Measurements from ENCODE around the gene METTL23.
A peak's percentile ranks its signal among the peaks of the same experiment; 100 is the strongest.
"Not testable (repeated sequence)": the region's sequence is repeated elsewhere in the genome, so short reads cannot be mapped to it uniquely, and the experiment has no call there.

The METTL23 gene

DNA sequence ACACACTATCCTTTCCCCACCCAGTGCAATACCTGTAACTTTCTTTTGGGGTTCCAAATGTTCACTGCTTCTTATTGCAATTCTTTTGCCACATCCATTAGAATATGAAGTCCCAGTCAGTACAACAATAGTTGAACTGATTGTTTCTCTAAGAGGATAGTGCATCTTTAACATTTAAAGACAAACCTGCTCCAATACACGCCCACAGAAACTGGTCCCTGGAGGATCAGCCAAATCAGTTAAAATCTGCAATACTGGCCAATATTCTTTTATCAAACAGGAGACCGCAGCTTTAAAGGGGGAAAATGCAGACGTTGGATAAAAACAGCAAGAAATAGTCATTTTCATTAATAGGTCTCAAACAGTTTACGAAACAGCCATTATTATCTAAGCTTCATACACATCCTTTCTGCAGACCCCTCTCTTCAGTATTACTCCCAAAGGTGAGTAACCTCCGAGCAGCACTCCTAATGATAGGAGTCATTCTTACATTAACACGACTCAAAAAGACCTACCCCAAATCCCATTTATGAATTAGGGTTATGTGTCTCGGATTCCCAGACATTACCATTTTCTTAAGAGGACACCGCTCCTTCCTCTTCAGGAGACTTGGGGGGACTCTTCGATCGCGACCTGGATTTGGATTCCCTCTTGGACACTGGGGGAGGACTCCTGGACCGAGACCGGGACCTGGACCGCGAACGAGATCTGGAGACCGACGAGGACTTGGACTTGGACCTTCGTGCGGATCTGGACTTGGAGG, 9.1 kb downstream of the METTL23 start:
- DNase-seq: no peak

DNA sequence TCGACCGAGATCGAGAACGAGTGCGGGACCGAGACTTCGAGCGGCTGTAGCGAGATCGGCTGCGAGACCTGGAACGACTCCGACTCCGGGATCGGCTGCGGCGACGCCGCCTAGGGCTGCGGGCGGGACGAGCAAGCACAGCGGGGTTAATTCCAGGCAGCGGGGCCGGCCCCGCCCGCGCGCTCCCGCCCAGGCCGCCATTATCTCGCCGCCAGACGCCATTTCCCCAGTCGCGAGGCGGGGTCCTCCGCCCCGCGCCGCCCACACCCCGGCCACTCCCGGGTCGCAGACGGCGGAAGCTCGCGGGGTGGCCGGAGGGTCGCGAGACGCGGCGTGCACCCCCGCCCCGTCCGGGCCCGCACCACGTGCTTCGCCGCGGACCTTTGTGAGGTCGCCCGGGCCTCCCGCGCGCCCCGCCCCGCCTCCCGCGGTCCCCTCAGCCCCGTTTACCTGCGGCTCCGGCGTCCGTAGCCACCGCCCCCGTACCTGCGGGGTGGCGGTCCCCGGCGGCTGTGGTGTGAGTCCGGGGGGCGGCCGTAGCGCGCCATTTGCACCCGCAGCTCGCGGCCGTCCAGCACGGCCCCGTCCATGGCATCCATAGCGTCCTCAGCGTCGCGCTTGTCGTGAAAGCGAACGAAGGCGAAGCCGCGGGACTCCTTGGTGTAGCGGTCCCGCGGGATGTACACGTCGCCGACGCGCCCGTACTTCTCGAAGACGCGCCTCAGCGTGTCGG, 9.9 kb downstream of the METTL23 start:
- DNase-seq: peak; percentile 72

- DNase-seq: peak; percentile 97
These were observed 10.5 kb downstream of the METTL23 start, which contains the start of gene SRSF2 for GRCh38 chr17:76737082-76737675. SRSF2 (minus strand) TSS chr17:76737331; CDS start chr17:76737160, 171 bp downstream.

DNA sequence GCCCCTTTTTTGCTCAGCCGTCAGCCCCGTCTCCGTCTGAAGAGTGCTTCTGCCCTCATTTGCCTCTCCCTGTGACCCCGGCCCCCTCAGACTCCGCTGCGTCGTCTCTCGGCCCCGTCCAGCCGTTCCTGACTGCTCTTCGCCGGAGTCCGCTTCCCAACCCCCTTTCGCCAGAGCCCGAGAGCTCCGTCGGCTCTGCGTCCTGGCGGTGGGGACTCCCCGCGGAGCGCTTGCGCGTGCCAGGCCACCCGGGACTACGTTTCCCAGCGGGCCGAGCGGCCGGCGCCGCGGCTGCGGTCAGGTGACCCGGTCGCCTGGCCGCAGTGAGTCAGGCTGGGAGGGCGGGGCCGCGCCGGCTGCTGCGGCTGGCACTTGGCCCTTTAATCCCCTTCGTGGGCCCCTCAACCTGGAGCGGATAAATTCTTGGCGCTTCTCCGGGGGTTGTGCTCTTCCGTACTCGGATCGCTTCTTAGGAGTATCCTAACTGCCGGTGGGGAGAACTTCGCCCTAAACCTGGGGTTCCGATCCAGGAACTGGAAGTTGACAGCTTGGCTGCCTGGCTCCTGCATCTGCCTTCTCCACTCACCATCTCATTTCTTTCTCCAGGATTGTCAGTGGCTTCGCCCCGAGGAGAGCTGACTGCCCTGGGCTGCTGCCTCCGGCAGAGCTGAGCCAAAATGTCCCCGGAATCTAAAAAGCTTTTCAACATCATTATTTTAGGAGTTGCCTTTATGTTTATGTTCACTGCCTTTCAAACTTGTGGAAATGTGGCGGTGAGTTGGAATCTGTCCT, 11.2 kb downstream of the METTL23 start, which contains the start of gene MFSD11:
Gene MFSD11, plus strand, starts transcription at position 444 of the 792 bp plus-strand sequence. Its CDS starts 234 bp downstream, at position 678.
- peak; percentile 93 for DNase-seq

DNA sequence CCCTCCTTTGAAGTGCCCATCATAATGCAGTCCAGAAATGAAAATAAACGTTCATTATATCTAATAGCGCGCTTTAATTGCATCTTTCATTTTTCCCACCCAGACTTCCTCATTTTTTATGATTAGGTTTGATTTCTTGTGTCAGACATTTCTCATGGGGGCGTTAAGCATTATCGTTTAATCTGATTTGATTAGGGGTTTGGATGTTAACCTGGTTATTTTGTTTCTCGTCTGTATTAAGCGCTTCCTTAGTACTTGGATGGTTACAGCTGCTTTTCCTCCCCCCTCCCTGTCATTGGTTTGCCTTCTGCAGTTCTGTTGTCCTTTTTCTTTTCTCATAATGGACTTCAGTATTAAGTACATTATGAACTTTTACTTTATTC, 11.8 kb downstream of the METTL23 start:
- no peak for DNase-seq

DNA sequence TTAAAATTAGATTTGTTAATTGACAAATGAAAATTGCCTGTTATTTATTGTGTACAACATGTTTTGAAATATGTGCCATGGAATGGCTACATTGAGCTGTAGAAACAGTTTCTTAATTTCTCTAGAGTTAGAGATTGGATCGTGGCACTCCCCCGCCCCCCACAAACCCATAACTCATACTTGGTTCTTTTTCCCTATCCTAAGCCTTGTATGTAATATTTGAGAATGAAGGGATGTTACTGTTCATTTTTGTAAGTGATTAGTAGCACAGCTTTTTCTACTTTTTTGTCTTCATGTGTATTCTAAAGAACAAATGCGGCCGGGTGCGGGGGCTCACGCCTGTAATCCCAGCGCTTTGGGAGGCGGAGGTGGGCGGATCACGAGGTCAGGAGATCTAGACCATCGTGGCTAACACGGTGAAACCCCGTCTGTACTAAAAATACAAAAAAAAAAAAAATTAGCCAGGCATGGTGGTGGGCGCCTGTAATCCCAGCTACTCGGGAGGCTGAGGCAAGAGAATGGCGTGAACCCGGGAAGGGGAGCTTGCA, 13.0 kb downstream of the METTL23 start:
- DNase-seq: not testable (repeated sequence)

- no peak for DNase-seq
These were observed 13.9 kb downstream of the METTL23 start for GRCh38 chr17:76740329-76741118.

- no peak for DNase-seq
These were observed 16.3 kb downstream of the METTL23 start for GRCh38 chr17:76742958-76743357.

GRCh38 chr17:76744747-76745146, 18.1 kb downstream of the METTL23 start:
- no peak for DNase-seq

DNA sequence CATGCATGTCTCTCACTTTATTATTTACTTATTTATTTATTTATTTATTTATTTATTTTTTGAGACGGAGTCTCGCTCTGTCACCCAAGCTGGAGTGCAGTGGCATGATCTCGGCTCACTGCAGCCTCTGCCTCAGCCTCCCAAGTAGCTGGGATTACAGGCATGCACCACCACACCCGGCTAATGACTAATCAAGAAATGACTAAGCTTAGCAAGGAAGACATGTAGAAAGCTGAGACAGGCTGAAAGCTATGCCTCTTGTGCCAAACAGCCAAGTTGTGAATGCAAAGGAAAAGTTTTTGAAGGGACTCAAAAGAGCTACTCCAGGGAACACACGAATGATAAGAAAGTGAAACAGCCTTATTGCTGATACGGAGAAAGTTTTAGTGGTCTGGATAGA, 19.1 kb downstream of the METTL23 start:
- DNase-seq: not testable (repeated sequence)

- DNase-seq: no peak
These were observed 21.2 kb downstream of the METTL23 start for GRCh38 chr17:76747716-76748363.

- no peak for DNase-seq
These were observed 22.0 kb downstream of the METTL23 start for GRCh38 chr17:76748657-76749056.

- no peak for DNase-seq
These were observed 24.9 kb downstream of the METTL23 start for GRCh38 chr17:76751416-76751993.

- DNase-seq: no peak
These were observed 25.4 kb downstream of the METTL23 start for GRCh38 chr17:76752006-76752405.

DNA sequence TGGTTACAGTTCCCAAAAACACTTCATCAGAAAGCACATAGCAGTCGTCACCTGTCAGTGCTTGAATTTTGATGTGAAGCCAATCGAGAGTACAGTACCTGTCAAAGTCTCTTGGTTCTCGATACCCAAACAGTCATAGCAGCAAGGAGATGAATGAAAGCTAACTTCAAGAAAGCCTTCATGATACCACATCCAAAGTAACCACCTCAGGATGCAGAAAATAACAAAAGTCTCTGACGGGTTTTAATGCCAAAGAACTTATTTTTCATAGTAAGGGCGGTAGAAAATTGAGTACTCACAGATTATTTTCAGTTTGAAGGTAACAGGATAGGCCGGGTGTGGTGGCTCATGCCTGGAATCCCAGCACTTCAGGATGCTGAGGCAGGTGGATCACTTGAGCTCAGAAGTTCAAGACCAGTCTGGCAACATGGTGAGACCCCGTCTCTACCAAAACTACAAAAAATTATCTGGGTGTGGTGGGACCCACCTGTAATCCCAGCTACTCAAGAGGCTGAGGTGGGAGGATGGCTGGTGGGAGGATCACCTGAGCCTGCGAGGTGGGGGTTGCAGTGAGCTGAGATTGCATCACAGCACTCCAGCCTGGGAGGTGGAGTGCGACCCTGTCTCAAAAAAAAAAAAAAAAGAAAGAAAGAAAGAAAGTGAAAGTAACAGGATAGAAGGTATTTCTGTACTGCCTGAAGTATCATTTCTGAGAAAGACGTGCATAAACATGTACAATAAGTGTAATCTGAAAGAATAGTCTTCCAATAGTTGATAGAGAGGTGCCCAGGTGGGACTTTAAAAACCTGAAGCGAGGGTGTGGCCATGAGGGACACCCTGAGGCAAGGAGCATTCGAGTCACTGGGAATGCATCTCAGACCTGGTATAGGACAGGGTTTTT, 26.7 kb downstream of the METTL23 start:
- no peak for DNase-seq

- DNase-seq: no peak
These were observed 28.6 kb downstream of the METTL23 start for GRCh38 chr17:76755285-76755684.

DNA sequence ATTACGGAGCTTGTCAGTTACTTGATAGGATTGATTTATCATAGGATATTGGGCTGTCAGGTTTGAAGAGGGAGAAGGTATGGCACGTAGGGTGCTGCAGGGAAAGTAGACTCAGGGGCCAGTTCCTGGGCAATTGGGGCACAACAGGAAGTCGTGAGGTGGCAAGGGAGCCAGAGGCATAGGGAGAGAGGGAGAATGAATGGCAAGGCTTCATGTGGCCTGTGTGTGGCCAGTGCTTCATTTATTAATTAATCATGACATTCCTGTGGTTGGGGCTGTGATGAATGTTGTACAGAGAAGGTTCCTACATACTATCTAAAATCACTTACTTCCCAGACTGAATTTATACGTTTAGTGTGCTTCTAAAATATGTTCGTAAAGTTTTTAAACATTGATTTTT, 30.6 kb downstream of the METTL23 start:
- DNase-seq: no peak

DNA sequence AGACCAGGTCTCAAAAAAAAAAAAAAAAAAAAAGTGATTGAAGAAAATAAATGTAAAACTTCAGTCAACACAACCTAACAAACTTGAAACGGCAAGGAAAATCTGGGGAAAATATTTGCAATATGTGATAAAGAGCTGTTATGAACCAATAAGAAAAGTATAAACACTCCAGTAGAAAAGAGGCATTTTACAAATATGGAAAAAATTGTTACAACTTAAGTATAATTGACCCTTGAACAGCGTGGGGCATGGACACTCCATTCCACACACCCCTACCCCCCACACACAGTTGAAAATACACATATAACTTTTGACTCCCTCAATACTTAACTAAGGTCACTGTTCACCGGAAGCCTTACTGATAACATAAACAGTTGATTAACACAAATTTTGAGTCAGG, 31.9 kb downstream of the METTL23 start:
- DNase-seq: no peak

DNA sequence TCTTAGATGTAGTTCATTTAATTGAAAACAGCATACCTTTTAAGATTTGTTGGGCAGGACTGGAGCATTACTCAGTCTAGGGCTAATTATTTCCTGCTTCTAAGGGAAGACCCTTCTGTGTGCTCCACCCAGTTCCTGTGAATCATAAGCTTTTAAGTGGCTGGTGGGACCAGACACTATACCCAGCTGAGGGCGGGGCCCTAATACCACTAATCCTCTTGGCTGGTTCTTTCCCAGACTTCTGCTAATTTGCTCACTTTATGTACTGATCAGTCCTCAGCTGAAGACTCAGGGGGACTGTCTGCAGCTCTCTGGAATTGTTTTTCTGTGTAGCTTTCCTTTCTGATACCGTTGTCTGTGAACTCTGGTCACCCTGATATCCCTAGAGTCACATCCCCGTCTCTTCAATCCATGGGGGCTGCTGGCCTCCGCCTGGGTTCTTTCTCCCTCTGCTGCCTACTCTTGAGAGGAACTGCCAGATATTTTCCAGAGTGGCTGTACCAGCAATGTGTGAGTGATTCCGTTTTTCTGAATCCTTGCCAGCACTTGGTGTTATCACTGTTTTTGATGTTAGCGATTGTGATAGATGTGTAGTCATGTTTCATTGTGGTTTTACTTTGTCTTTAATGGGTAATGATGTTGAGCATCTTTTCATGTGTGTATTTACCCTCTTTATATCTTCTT, 46.3 kb downstream of the METTL23 start:
- peak; percentile 55 for DNase-seq
